Measurements from ENCODE around the gene BCAR1. TPM values are rescaled to one million over a fixed set of nuclear protein-coding genes. Genes with fewer than 3 reads are reported as not detected.

Gene BCAR1
- total and polyA plus RNA-seq, 2 of the 13 experiments (the other 11 are each of a cell fraction or from before 2014, with no cell fraction given): 48.1 to 51.7 TPM

DNA sequence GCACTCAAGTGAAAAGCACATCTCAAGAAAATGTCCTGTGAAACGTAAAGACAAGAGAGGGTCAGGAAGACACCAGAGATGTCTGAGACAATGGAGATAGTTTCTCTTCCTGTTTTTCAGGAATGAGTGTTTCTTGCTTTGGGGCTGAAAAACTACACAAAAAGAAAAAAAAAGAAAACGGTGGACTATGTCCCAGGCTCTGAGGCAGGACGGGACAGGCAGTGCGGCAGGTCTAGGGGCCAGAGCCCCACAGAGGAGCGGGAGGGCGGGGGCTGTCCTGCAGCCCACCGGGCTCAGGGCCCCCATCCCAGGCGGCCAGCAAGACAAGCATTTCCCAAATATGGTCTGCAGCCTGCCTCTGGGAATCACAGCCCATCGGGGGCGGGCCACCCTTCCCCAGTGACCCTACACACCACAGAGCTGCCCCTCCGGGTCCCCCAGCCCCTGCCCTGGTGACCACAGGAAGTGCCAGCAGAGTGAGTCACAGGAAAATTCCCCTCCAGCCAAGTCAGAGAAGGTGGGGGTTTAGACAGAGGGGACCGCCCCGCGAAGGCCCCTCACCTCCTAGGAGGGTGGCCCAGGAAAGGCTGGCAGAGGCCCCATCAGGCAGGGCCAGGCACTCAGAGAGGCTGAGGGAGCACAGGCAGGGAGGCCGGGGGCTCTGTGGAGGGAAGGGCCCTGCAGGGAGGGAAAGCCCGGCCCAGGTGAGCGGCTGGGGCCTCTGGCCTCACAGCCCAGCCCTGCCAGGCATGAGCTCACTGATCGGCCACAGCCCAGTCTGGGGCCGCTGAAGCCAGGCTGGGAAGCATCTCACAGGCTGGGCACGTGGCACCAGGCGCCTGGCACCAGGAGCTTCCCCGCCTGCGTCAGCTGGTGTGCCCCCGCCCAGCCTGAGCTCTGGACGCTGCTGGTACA, 6.3 kb downstream of the BCAR1 start (continued):
- TF ChIP-seq, protein P1, sequence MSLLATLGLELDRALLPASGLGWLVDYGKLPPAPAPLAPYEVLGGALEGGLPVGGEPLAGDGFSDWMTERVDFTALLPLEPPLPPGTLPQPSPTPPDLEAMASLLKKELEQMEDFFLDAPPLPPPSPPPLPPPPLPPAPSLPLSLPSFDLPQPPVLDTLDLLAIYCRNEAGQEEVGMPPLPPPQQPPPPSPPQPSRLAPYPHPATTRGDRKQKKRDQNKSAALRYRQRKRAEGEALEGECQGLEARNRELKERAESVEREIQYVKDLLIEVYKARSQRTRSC (CRISPR knock-in tag; IDR thresholded peaks at IDR 0.05; ENCODE audit: low read depth): no peak
- TF ChIP-seq, protein P2, sequence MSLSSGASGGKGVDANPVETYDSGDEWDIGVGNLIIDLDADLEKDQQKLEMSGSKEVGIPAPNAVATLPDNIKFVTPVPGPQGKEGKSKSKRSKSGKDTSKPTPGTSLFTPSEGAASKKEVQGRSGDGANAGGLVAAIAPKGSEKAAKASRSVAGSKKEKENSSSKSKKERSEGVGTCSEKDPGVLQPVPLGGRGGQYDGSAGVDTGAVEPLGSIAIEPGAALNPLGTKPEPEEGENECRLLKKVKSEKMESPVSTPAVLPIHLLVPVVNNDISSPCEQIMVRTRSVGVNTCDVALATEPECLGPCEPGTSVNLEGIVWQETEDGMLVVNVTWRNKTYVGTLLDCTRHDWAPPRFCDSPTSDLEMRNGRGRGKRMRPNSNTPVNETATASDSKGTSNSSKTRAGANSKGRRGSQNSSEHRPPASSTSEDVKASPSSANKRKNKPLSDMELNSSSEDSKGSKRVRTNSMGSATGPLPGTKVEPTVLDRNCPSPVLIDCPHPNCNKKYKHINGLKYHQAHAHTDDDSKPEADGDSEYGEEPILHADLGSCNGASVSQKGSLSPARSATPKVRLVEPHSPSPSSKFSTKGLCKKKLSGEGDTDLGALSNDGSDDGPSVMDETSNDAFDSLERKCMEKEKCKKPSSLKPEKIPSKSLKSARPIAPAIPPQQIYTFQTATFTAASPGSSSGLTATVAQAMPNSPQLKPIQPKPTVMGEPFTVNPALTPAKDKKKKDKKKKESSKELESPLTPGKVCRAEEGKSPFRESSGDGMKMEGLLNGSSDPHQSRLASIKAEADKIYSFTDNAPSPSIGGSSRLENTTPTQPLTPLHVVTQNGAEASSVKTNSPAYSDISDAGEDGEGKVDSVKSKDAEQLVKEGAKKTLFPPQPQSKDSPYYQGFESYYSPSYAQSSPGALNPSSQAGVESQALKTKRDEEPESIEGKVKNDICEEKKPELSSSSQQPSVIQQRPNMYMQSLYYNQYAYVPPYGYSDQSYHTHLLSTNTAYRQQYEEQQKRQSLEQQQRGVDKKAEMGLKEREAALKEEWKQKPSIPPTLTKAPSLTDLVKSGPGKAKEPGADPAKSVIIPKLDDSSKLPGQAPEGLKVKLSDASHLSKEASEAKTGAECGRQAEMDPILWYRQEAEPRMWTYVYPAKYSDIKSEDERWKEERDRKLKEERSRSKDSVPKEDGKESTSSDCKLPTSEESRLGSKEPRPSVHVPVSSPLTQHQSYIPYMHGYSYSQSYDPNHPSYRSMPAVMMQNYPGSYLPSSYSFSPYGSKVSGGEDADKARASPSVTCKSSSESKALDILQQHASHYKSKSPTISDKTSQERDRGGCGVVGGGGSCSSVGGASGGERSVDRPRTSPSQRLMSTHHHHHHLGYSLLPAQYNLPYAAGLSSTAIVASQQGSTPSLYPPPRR (CRISPR knock-in tag; IDR thresholded peaks at IDR 0.05; ENCODE audit: borderline replicate concordance): peak; percentile 89
- TF ChIP-seq, protein P3, sequence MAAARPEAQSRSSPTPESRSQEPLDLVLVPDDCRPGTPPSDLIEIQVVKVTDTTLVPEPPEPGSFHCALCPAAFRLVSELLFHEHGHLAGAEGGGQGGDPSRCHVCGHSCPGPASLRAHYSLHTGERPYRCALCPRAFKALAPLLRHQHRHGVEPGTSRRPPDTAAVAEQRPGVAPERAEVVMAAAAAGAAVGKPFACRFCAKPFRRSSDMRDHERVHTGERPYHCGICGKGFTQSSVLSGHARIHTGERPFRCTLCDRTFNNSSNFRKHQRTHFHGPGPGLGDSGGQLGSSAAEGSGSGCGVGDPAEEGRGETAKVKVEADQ (CRISPR knock-in tag; IDR thresholded peaks at IDR 0.05; ENCODE audit: borderline replicate concordance): peak; percentile 93
- TF ChIP-seq GTF3A (CRISPR knock-in tag; conservative IDR thresholded peaks at IDR 0.05) (peak; percentile 78; the same call in 1 of the 2 replicates), ZNF652 (CRISPR knock-in tag; IDR thresholded peaks at IDR 0.05; ENCODE audit: borderline replicate concordance, low read depth) (peak; percentile 44; the same call in 1 of the 2 replicates), POGZ (CRISPR knock-in tag; IDR thresholded peaks at IDR 0.05) (peak; percentile 96), SKI (IDR thresholded peaks at IDR 0.05; ENCODE audit: partially characterized antibody) (peak; percentile 81), ZNF709 (CRISPR knock-in tag; IDR thresholded peaks at IDR 0.05) (peak; percentile 79), IRF2 (CRISPR knock-in tag; IDR thresholded peaks at IDR 0.05) (peak; percentile 94), ZNF10 (CRISPR knock-in tag; IDR thresholded peaks at IDR 0.05; ENCODE audit: borderline replicate concordance, low read depth) (no peak)
- TF ChIP-seq, protein P4, sequence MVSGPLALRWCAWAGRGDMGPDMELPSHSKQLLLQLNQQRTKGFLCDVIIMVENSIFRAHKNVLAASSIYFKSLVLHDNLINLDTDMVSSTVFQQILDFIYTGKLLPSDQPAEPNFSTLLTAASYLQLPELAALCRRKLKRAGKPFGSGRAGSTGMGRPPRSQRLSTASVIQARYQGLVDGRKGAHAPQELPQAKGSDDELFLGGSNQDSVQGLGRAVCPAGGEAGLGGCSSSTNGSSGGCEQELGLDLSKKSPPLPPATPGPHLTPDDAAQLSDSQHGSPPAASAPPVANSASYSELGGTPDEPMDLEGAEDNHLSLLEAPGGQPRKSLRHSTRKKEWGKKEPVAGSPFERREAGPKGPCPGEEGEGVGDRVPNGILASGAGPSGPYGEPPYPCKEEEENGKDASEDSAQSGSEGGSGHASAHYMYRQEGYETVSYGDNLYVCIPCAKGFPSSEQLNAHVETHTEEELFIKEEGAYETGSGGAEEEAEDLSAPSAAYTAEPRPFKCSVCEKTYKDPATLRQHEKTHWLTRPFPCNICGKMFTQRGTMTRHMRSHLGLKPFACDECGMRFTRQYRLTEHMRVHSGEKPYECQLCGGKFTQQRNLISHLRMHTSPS (CRISPR knock-in tag; IDR thresholded peaks at IDR 0.05; ENCODE audit: low read depth): peak; percentile 100
- TF ChIP-seq, protein P5, sequence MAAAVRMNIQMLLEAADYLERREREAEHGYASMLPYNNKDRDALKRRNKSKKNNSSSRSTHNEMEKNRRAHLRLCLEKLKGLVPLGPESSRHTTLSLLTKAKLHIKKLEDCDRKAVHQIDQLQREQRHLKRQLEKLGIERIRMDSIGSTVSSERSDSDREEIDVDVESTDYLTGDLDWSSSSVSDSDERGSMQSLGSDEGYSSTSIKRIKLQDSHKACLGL (CRISPR knock-in tag; IDR thresholded peaks at IDR 0.05): peak; percentile 96
- TF ChIP-seq, protein P6, sequence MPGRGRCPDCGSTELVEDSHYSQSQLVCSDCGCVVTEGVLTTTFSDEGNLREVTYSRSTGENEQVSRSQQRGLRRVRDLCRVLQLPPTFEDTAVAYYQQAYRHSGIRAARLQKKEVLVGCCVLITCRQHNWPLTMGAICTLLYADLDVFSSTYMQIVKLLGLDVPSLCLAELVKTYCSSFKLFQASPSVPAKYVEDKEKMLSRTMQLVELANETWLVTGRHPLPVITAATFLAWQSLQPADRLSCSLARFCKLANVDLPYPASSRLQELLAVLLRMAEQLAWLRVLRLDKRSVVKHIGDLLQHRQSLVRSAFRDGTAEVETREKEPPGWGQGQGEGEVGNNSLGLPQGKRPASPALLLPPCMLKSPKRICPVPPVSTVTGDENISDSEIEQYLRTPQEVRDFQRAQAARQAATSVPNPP (CRISPR knock-in tag; IDR thresholded peaks at IDR 0.05): no peak
- TF ChIP-seq, protein P7, sequence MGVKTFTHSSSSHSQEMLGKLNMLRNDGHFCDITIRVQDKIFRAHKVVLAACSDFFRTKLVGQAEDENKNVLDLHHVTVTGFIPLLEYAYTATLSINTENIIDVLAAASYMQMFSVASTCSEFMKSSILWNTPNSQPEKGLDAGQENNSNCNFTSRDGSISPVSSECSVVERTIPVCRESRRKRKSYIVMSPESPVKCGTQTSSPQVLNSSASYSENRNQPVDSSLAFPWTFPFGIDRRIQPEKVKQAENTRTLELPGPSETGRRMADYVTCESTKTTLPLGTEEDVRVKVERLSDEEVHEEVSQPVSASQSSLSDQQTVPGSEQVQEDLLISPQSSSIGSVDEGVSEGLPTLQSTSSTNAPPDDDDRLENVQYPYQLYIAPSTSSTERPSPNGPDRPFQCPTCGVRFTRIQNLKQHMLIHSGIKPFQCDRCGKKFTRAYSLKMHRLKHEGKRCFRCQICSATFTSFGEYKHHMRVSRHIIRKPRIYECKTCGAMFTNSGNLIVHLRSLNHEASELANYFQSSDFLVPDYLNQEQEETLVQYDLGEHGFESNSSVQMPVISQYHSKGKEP (CRISPR knock-in tag; IDR thresholded peaks at IDR 0.05): peak; percentile 46; the same call in 1 of the 2 replicates

Measured in HepG2 (cell line).